ENCODE data around the gene ARG2.
"Not testable (repeated sequence)": the region's sequence is repeated elsewhere in the genome, so short reads cannot be mapped to it uniquely, and the experiment has no call there.

The ARG2 gene

DNA sequence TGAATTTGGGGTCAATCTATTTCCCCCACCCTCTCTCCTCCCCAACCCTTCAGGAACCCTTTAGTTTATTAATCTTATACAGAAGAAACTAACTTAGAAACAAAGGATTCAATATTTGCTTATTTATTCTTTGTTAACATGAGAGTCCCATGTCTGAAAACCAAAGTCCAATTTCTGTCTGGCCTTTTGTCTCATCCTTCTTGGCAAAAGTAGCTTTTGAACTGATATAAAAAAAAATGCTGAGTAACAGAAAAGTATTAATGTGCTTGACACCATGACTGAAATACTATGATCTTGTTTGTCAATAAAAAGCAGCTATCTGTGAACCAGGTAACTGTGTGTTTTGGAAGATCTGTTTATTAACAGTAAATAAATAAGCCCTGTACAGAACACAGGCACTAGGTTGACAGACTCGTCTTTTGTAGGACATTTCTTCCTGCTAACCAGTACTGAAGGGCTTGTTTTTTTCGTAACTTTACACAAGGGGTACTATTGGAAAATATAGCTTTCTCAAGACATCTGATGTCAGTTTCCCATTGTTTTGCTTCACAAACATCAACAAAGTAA is 30.4 kb upstream of the ARG2 start:
- H3K27ac ChIP-seq (ENCODE audit: low read depth, low read length) = no peak overlapping the region
- peaks cover 44% of the 10 kb centered on the region for H3K36me3 ChIP-seq (ENCODE audit: control insufficient read depth, insufficient read depth, low read length)
- no peaks in the 10 kb centered on the region for H3K4me1 ChIP-seq (ENCODE audit: control insufficient read depth, insufficient read depth, low read length)
- no peaks in the 10 kb centered on the region for H3K9me3 ChIP-seq (ENCODE audit: control insufficient read depth, insufficient read depth, low read length)
- H3K27me3 ChIP-seq (ENCODE audit: control insufficient read depth, insufficient read depth, low read length) = no peaks in the 10 kb centered on the region
- H3K9ac ChIP-seq (ENCODE audit: low read depth, low read length) = no peak overlapping the region
- no peak overlapping the region for H3K4me3 ChIP-seq (ENCODE audit: low read depth, low read length)

DNA sequence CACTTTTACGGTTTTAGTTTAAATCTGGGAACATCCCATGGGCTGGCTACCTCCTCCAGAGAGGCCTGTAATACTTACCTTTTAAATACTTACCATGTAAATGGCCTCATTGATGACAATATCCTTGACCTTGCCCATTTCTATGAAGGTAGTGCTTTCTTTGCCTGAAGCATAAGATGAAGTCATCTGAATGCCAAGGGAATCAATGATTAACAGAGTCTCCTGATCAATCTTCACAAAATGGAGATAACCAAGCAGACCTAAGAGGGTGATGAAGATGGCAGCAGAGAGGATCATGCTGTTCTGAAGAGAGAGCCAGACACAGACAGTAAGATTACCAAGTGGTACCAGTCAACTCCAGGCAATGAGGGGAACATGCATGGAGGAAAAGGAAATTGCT is 26.1 kb upstream of the ARG2 start:
- H3K27ac ChIP-seq (ENCODE audit: low read depth, low read length); H3K9me3 ChIP-seq (ENCODE audit: control insufficient read depth, insufficient read depth, low read length); H3K4me1 ChIP-seq (ENCODE audit: control insufficient read depth, insufficient read depth, low read length); H3K27me3 ChIP-seq (ENCODE audit: control insufficient read depth, insufficient read depth, low read length); H3K9ac ChIP-seq (ENCODE audit: low read depth, low read length); H3K4me3 ChIP-seq (ENCODE audit: low read depth, low read length): not testable (repeated sequence)
- peaks cover 10% of the 10 kb centered on the region for H3K36me3 ChIP-seq (ENCODE audit: control insufficient read depth, insufficient read depth, low read length)

DNA sequence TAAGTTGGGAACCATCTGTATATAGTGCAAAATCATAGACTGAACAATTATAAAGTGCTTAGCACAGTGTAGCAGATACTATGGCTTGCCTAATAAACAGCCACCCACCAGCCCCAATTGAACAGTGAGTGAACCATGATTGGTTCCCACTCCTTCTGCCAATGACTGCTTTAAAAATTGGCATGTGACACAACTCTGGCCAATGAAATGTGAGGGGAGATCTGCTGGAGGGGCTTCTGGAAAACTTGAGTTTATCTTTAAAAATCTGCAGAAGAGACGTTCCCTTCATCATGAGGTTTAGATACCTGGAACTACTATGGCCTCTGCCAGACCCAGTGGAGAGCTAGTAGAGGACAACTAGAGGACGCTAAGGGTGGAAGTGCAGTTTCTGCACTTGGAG is 24.3 kb upstream of the ARG2 start:
- H3K27me3 ChIP-seq (ENCODE audit: control insufficient read depth, insufficient read depth, low read length) = peaks cover 12% of the 10 kb centered on the region
- H3K9ac ChIP-seq (ENCODE audit: low read depth, low read length) = no peak overlapping the region
- H3K4me1 ChIP-seq (ENCODE audit: control insufficient read depth, insufficient read depth, low read length) = peaks cover 6% of the 10 kb centered on the region; the same call in 1 of the 2 replicates
- no peak overlapping the region for H3K27ac ChIP-seq (ENCODE audit: low read depth, low read length)
- no peaks in the 10 kb centered on the region for H3K9me3 ChIP-seq (ENCODE audit: control insufficient read depth, insufficient read depth, low read length)
- no peak overlapping the region for H3K4me3 ChIP-seq (ENCODE audit: low read depth, low read length)
- no peaks in the 10 kb centered on the region for H3K36me3 ChIP-seq (ENCODE audit: control insufficient read depth, insufficient read depth, low read length)

DNA sequence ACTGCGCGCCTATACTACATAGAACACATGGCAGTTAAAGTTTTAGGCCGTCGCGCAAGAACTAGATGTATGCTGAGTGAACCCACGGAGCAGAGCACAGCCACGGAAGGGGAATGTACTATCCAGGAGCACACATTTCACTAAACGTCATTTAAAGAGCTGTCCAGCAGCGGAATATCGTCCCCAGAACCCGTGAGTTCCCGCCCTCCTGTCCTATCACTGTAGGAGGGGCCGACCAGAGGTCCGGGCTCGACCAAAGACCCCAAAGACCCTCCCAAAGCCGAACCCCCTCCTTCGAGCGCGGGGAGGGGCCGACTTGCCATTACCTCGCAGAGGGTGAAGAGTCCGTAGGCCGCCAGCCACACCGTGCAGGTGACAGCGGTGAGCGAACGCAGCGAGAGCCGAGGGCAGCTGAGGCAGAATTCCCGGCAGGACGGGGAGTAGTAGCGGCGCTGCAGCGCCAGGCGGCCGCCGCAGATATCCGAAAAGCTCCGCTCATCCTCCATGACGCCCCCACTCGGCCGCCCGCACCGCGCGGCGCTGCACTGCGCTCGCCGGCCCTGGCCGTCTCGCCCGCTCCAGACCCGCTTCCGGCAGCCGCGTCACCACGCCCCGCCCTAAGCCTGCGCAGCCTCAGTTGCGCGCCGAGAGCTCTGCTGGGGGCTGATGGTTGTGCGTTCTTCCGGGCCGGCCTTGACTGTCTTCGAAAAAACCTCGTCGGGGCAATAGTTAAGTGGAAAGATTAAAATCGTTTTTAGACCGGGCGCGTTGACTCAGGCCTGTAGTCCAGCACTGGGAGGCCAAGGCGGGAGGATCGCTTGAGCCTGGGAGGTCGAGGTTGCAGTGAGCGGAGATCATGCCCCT is 19.8 kb upstream of the ARG2 start, which contains the start of gene PIGH:
Gene PIGH (minus strand): TSS at position 571 of the 864 bp plus-strand sequence. CDS start 65 bp downstream, at position 506.
- Histone ChIP-seq H3K27ac (ENCODE audit: low read depth, low read length) (peak within 1 kb of the TSS; percentile 72), H3K27me3 (ENCODE audit: control insufficient read depth, insufficient read depth, low read length) (peaks cover 43% of the 10 kb centered on the region), H3K4me1 (ENCODE audit: control insufficient read depth, insufficient read depth, low read length) (peaks cover 6% of the 10 kb centered on the region; the same call in 1 of the 2 replicates), H3K36me3 (ENCODE audit: control insufficient read depth, insufficient read depth, low read length) (no peaks in the 10 kb centered on the region), H3K9me3 (ENCODE audit: control insufficient read depth, insufficient read depth, low read length) (no peaks in the 10 kb centered on the region), H3K4me3 (ENCODE audit: low read depth, low read length) (peak within 1 kb of the TSS; percentile 79), H3K9ac (ENCODE audit: low read depth, low read length) (no peak within 1 kb of the TSS; the same call in 1 of the 2 replicates)

DNA sequence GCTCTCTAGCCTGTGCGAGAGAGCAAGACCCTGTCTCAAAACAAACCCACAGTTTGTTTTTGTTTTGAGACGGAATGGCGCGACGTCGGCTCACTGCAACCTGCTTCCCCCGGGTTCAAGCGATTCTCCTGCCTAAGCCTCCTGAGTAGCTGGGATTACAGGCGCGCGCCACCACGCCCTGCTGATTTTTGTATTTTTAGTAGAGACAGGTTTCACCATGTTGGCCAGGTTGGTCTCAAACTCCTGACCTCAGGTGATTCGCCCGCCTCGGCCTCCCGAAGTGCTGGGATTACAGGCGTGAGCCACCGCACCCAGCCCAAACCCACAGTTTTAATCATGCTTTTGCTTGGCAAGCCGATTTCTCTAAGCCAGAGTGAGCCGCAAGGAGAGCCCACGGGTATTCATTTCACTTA is 19.2 kb upstream of the ARG2 start:
- Histone ChIP-seq H3K27ac (ENCODE audit: low read depth, low read length) (peak overlapping the region; percentile 72), H3K4me3 (ENCODE audit: low read depth, low read length) (peak overlapping the region; percentile 79), H3K27me3 (ENCODE audit: control insufficient read depth, insufficient read depth, low read length) (peaks cover 49% of the 10 kb centered on the region)
- H3K4me1 ChIP-seq (ENCODE audit: control insufficient read depth, insufficient read depth, low read length); H3K9ac ChIP-seq (ENCODE audit: low read depth, low read length); H3K36me3 ChIP-seq (ENCODE audit: control insufficient read depth, insufficient read depth, low read length); H3K9me3 ChIP-seq (ENCODE audit: control insufficient read depth, insufficient read depth, low read length): not testable (repeated sequence)

DNA sequence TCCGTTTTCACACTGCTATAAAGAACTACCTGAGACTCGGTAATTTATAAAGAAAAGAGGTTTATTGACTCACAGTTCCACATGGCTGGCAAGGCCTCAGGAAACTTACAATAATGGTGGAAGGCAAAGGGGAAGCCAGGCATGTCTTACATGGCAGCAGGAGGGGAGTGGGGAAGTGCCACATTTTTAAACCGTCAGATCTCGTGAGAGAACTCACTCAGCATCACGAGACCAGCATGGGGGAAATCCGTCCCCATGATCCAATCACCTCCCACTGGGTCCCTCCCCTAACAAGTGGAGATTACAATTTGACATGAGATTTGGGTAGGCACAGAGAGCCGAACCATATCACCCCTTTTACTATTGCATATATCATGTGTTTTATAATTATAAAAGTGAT is 17.6 kb upstream of the ARG2 start:
- H3K9ac ChIP-seq (ENCODE audit: low read depth, low read length) = no peak overlapping the region
- peaks cover 64% of the 10 kb centered on the region for H3K27me3 ChIP-seq (ENCODE audit: control insufficient read depth, insufficient read depth, low read length)
- no peaks in the 10 kb centered on the region for H3K36me3 ChIP-seq (ENCODE audit: control insufficient read depth, insufficient read depth, low read length)
- H3K4me3 ChIP-seq (ENCODE audit: low read depth, low read length) = no peak overlapping the region
- H3K9me3 ChIP-seq (ENCODE audit: control insufficient read depth, insufficient read depth, low read length) = no peaks in the 10 kb centered on the region
- no peak overlapping the region for H3K27ac ChIP-seq (ENCODE audit: low read depth, low read length)
- peaks cover 6% of the 10 kb centered on the region; the same call in 1 of the 2 replicates for H3K4me1 ChIP-seq (ENCODE audit: control insufficient read depth, insufficient read depth, low read length)

DNA sequence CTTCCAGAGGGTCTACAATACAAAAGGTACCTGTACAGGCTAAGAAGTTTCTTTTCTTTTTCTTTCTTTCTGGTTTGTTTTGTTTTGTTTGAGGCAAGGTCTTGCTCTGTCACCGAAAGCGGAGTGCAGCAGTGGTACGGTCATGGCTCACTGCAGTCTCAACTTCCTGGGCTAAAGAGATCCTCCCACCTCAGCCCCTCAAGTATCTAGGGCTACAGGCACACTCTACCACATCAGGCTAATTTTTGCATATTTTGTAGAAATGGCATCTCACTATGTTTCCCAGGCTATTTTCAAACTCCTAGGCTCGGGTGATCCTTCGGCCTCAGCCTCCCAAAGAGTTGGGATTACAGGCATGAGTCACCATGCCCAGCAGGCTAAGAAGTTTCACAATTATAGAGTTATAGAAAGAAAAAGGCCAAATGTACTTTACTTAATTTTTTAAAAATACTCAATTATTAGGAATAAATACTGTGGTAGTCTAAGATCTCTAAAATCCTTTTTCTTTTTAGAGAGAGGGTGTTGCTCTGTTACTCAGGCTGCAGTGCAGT is 16.6 kb upstream of the ARG2 start:
- H3K9ac ChIP-seq (ENCODE audit: low read depth, low read length) = no peak overlapping the region
- H3K4me1 ChIP-seq (ENCODE audit: control insufficient read depth, insufficient read depth, low read length) = peaks cover 6% of the 10 kb centered on the region; the same call in 1 of the 2 replicates
- H3K27me3 ChIP-seq (ENCODE audit: control insufficient read depth, insufficient read depth, low read length) = peaks cover 74% of the 10 kb centered on the region
- H3K36me3 ChIP-seq (ENCODE audit: control insufficient read depth, insufficient read depth, low read length) = no peaks in the 10 kb centered on the region
- no peak overlapping the region for H3K4me3 ChIP-seq (ENCODE audit: low read depth, low read length)
- H3K27ac ChIP-seq (ENCODE audit: low read depth, low read length) = no peak overlapping the region
- H3K9me3 ChIP-seq (ENCODE audit: control insufficient read depth, insufficient read depth, low read length) = no peaks in the 10 kb centered on the region

DNA sequence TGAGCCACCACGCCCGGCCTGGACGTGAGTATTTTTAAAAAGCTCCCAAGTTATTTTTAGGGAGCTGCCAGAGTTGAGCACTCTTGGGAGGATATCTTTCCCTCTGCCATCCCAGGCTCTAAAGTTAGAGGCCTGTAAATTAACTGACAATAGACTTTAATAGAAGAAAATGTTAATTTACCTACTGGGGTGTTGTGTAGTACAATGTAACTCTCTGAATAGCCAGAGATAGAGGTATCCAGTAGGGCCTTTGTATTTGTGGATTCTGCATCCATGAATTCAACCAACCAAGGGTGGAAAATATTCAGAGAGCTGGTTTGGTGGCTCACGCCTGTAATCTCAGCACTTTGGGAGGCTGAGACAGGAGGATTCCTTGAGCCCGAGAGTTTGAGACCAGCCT is 12.1 kb upstream of the ARG2 start:
- Histone ChIP-seq H3K4me3 (ENCODE audit: low read depth, low read length) (no peak overlapping the region), H3K27me3 (ENCODE audit: control insufficient read depth, insufficient read depth, low read length) (peaks cover 98% of the 10 kb centered on the region), H3K36me3 (ENCODE audit: control insufficient read depth, insufficient read depth, low read length) (no peaks in the 10 kb centered on the region)

DNA sequence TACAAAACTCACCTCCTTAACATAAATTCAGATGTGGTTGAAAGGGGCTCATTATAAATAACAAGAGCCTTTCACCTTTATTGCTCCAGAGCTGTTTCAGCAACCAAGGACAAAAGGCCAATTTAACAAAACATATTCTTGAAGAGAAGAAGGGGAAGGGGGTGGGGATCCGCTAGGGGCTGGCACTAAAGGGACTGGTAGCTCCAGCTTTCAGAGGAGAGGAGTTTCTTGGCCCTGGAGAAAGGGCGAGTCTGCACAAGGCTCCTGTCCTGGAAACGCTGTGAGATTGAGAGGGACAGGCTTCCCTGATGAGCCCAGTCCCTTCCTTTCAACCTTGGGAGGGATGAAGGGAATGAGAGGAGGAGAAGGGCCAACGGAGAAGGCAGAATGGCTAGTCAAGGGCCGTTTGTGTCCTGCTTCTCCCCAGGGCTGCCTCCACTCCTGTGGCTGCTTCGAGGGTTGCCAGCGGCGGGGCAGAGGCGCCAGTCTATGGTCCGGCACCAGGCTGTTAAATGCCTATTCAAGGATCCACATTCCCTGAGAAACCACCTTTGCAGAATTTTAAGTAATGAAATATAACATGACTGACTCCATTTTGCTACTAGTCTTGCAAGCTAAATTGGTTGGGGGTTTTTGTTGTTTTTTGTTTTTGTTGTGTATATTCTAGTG is 9.9 kb upstream of the ARG2 start:
- Histone ChIP-seq H3K27me3 (ENCODE audit: control insufficient read depth, insufficient read depth, low read length) (peaks cover 94% of the 10 kb centered on the region), H3K36me3 (ENCODE audit: control insufficient read depth, insufficient read depth, low read length) (no peaks in the 10 kb centered on the region), H3K27ac (ENCODE audit: low read depth, low read length) (no peak overlapping the region), H3K4me3 (ENCODE audit: low read depth, low read length) (no peak overlapping the region), H3K9me3 (ENCODE audit: control insufficient read depth, insufficient read depth, low read length) (no peaks in the 10 kb centered on the region), H3K9ac (ENCODE audit: low read depth, low read length) (no peak overlapping the region), H3K4me1 (ENCODE audit: control insufficient read depth, insufficient read depth, low read length) (peaks cover 12% of the 10 kb centered on the region; the same call in 1 of the 2 replicates)

More for the DNA sequence above, 12.1 kb upstream of the ARG2 start:
- peaks cover 12% of the 10 kb centered on the region; the same call in 1 of the 2 replicates for H3K4me1 ChIP-seq (ENCODE audit: control insufficient read depth, insufficient read depth, low read length)
- no peak overlapping the region for H3K9ac ChIP-seq (ENCODE audit: low read depth, low read length)
- no peaks in the 10 kb centered on the region for H3K9me3 ChIP-seq (ENCODE audit: control insufficient read depth, insufficient read depth, low read length)
- H3K27ac ChIP-seq (ENCODE audit: low read depth, low read length) = no peak overlapping the region

DNA sequence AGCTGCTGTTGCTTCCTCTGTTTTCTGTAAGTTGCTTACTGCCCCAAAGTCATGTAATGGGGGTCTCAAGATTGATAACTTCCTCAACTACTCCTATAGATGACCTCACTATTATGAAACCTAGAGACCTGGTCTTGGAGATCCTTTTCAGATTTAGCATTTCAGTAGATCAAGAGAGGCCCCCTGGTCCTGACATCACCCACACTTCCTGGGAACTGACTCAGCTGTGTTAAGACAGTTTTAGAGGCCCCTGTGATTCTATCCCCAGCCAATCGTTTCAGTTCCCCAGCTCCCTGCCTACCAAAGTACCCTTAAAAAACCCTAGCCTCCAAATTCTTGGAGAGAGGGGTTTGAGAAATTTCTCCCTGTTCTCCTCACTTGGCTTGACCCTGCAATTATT is 9.2 kb upstream of the ARG2 start:
- peaks cover 12% of the 10 kb centered on the region; the same call in 1 of the 2 replicates for H3K4me1 ChIP-seq (ENCODE audit: control insufficient read depth, insufficient read depth, low read length)
- H3K4me3 ChIP-seq (ENCODE audit: low read depth, low read length) = no peak overlapping the region
- peaks cover 87% of the 10 kb centered on the region for H3K27me3 ChIP-seq (ENCODE audit: control insufficient read depth, insufficient read depth, low read length)
- H3K9me3 ChIP-seq (ENCODE audit: control insufficient read depth, insufficient read depth, low read length) = no peaks in the 10 kb centered on the region
- no peak overlapping the region for H3K27ac ChIP-seq (ENCODE audit: low read depth, low read length)
- no peaks in the 10 kb centered on the region for H3K36me3 ChIP-seq (ENCODE audit: control insufficient read depth, insufficient read depth, low read length)
- H3K9ac ChIP-seq (ENCODE audit: low read depth, low read length) = no peak overlapping the region

All from HUES48 (cell line).